Naive thymus-derived CD8-positive, alpha-beta T cell (primary cell): ENCODE data around the gene JAZF1. TPM values are rescaled to one million over a fixed set of nuclear protein-coding genes. Genes with fewer than 3 reads are reported as not detected.
A peak's percentile ranks its signal among the peaks of the same experiment; 100 is the strongest.

Source experiments
- ATAC-seq, 2 donors: fragments of 150-1000 bp; cut with Tn5 transposase in 1 of 2; sonication (Bioruptor Pico), chemical (Tn5 transposase) in 1 of 2; 1 replicate in 1 of 2; 2 replicates in 1 of 2; pipeline ENCODE4 v1.10.0; 2021; ENCODE audit warnings: mild to moderate bottlenecking in 2 of 2, moderate library complexity in 2 of 2
- POLR2A ChIA-PET: fragments of 350-600 bp; sonication (Branson Sonifier 250); formaldehyde crosslinking; loops from one replicate; lab custom pipeline; 2021; ENCODE audit warnings: antibody characterized with exemption; lab: Charles Lee
- DNase-seq, 10 donors: peaks; one replicate each; pipeline versions ENCODE4 v3.0.0 to v3.0.0-alpha.2; 2020 to 2022
- H3K27ac Mint-ChIP-seq, 10 donors: one replicate each; pipeline ENCODE4 v1.8.0; 2020 to 2022; ENCODE audit warnings: mild to moderate bottlenecking in 10 of 10, mixed read lengths in 10 of 10, moderate library complexity in 4 of 10, inconsistent platforms in 1 of 10
- H3K27me3 Mint-ChIP-seq, 5 donors: one replicate each; pipeline ENCODE4 v1.8.0; 2021 to 2022; ENCODE audit warnings: mixed read lengths in 5 of 5
- H3K36me3 Mint-ChIP-seq, 3 donors: one replicate each; pipeline ENCODE4 v1.8.0; 2020 to 2022; ENCODE audit warnings: mixed read lengths in 3 of 3, mild to moderate bottlenecking in 2 of 3, inconsistent platforms in 1 of 3
- H3K4me1 Mint-ChIP-seq, 4 donors: one replicate each; pipeline ENCODE4 v1.8.0; 2021 to 2022; ENCODE audit warnings: mixed read lengths in 4 of 4
- H3K4me3 Mint-ChIP-seq, 10 donors: one replicate each; pipeline ENCODE4 v1.8.0; 2020 to 2022; ENCODE audit warnings: mild to moderate bottlenecking in 10 of 10, mixed read lengths in 10 of 10, moderate library complexity in 6 of 10, inconsistent platforms in 1 of 10
- H3K9me3 Mint-ChIP-seq, 9 donors: one replicate each; pipeline ENCODE4 v1.8.0; 2020 to 2022; ENCODE audit warnings: mixed read lengths in 9 of 9, mild to moderate bottlenecking in 3 of 9, inconsistent platforms in 1 of 9, moderate library complexity in 1 of 9
- polyA plus RNA-seq, 3 donors: library from polyadenylated mRNA; unstranded; fragments of 300-500 nt; fragmentation: Illumina TruSeq; gene quantifications; one replicate each; pipeline ENCODE4 v1.2.3, GENCODE V29; 2021
- total RNA-seq, 8 experiments: library from RNA in 2 of 8; stranded (reverse) in 2 of 8; gene quantifications; one replicate each; pipeline ENCODE4 v1.2.3 and lab custom pipeline; 2021 to 2026

JAZF1 gene
- total and polyA plus RNA-seq, 5 experiments from 2014 or later: 1.4 to 8.6 (median 3.6) TPM

- DNase-seq: no peak
- peaks cover 4 to 84% (median 12%) of the 10 kb centered on the region in 4 donors for H3K4me1 Mint-ChIP-seq
- no peak overlapping the region for H3K4me3 Mint-ChIP-seq
- POLR2A ChIA-PET: no interaction called here
- H3K9me3 Mint-ChIP-seq: peaks cover 16 to 45% (median 26%) of the 10 kb centered on the region in 9 donors
- no peak for ATAC-seq
- peaks cover 0 to 22% (median 16%) of the 10 kb centered on the region in 3 donors for H3K36me3 Mint-ChIP-seq
- H3K27me3 Mint-ChIP-seq: peaks cover 0 to 6% (median 4%) of the 10 kb centered on the region in 5 donors
- peak overlapping the region in 2 of 10 donors; percentile 1 to 2 for H3K27ac Mint-ChIP-seq
Observed at GRCh38 chr7:28205506-28205905, 24.9 kb upstream of the JAZF1 start.

DNA sequence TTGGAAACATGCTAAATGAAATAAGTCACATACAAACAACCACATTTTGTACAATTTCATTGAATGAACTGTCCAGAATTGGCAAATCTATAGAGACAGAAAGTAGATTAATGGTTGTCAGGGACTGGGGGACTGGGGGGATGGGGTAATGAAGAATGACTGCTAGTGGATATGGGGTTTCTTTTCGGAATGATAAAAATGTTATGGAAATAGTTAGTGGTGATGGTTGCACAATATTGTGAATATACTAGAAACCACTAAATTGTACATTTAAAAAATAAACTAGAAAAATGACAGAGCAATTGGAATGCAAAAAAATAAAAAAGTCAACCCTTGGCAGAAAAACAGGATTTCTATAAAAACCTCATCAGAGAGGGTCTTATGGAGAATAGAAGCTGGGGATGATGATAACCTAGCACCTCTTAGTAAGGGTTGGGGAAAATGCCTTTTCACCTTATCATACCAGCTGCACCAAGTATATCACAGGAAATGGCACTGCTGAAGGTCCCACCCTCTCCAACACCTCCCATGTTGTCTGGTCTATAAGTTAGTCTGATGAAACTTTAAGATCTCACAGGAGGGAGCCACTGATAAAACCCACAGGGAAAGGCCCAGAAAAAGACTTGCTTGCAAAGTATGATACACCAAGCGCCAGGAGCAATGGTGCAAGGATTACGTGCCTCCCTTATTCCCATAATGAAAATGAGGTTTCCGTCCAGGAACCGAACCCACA, 23.1 kb upstream of the JAZF1 start:
- Mint-ChIP-seq H3K27me3 (peaks cover 0 to 6% (median 4%) of the 10 kb centered on the region in 5 donors), H3K4me3 (no peak overlapping the region), H3K4me1 (peaks cover 4 to 80% (median 12%) of the 10 kb centered on the region in 4 donors), H3K36me3 (peaks cover 0 to 22% (median 16%) of the 10 kb centered on the region in 3 donors), H3K9me3 (peaks cover 16 to 34% (median 24%) of the 10 kb centered on the region in 9 donors), H3K27ac (peak overlapping the region in 2 of 10 donors; percentile 0 to 69)
- ATAC-seq (no peak), DNase-seq (peak in 1 of 10 donors; percentile 17)
- POLR2A ChIA-PET: no interaction called here

- Mint-ChIP-seq H3K9me3 (peaks cover 8 to 19% (median 17%) of the 10 kb centered on the region in 9 donors), H3K4me3 (no peak overlapping the region), H3K36me3 (peaks cover 0 to 11% (median 9%) of the 10 kb centered on the region in 3 donors), H3K27me3 (peaks cover 0 to 9% (median 4%) of the 10 kb centered on the region in 5 donors), H3K27ac (no peak overlapping the region), H3K4me1 (peaks cover under 1 to 66% (median 5%) of the 10 kb centered on the region in 4 donors)
- no peak for DNase-seq
- POLR2A ChIA-PET: no interaction called here
- ATAC-seq: no peak
Observed at GRCh38 chr7:28202222-28202621, 21.6 kb upstream of the JAZF1 start.

DNA sequence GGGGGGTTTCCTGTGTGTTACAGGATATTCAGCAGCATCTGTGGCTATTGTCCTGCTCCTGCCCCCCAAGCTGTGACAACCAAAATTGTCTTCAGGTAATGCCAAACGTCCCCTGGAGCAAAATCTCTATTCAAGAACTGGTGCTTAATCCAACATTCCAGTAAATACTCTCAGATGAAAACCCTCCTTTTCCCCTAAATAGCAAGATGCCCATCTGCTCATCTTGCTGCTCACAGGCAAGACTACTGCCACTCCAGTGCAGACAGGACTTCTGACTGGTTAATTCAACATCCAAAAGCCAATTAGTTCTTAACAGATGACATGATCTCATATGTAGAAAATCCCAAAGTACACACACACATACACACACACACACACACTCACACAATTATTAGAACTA, 20.5 kb upstream of the JAZF1 start:
- Mint-ChIP-seq H3K27ac (no peak overlapping the region), H3K27me3 (peaks cover 0 to 9% (median 4%) of the 10 kb centered on the region in 5 donors), H3K4me3 (no peak overlapping the region), H3K4me1 (peaks cover 0 to 66% (median 0%) of the 10 kb centered on the region in 4 donors), H3K9me3 (peaks cover 0 to 8% (median 6%) of the 10 kb centered on the region in 9 donors), H3K36me3 (peaks cover 0 to under 1% (median 0%) of the 10 kb centered on the region in 3 donors)
- POLR2A ChIA-PET: no interaction called here
- ATAC-seq (no peak), DNase-seq (no peak)

GRCh38 chr7:28200598-28200997, 20.0 kb upstream of the JAZF1 start:
- POLR2A ChIA-PET: no interaction called here
- H3K4me1 Mint-ChIP-seq: peaks cover 0 to 70% (median 1%) of the 10 kb centered on the region in 4 donors
- no peaks in the 10 kb centered on the region for H3K36me3 Mint-ChIP-seq
- H3K27ac Mint-ChIP-seq: peak overlapping the region in 1 of 10 donors; percentile 78
- H3K27me3 Mint-ChIP-seq: peaks cover 0 to 9% (median 4%) of the 10 kb centered on the region in 5 donors
- peak overlapping the region in 2 of 10 donors; percentile 37 to 43 for H3K4me3 Mint-ChIP-seq
- ATAC-seq (no peak), DNase-seq (no peak)
- H3K9me3 Mint-ChIP-seq: peaks cover 0 to 6% (median 1%) of the 10 kb centered on the region in 9 donors

DNA sequence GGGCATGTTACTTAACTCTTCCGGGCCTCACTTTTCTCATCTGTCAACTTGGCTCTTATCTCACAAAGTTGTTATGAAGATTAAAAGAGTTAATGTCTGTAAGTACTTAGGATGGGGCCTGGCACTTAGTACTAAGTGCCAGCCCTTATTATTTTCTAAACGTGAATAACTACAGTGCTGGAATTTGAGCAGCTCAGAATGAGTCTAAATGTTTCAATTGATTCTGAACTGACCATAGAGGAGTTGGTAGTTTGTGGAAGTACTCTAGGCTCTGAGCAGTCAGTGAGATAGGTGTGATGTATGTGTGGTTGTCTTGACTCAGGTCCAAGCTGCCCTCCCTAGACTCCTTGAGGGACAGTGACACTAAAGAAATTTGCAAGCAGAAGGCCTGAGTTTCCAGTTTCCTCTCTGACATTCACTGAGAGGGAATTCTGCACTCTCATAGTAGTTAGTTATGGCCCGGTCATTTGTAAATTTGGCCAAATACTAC, 18.5 kb upstream of the JAZF1 start:
- POLR2A ChIA-PET: no interaction called here
- H3K4me3 Mint-ChIP-seq: no peak overlapping the region
- ATAC-seq: no peak
- H3K36me3 Mint-ChIP-seq: no peaks in the 10 kb centered on the region
- DNase-seq: no peak
- H3K27ac Mint-ChIP-seq: no peak overlapping the region
- H3K9me3 Mint-ChIP-seq: peaks cover 0 to 2% (median 0%) of the 10 kb centered on the region in 9 donors
- peaks cover 0 to 9% (median 4%) of the 10 kb centered on the region in 5 donors for H3K27me3 Mint-ChIP-seq
- H3K4me1 Mint-ChIP-seq: peaks cover 0 to 56% (median 1%) of the 10 kb centered on the region in 4 donors

GRCh38 chr7:28195910-28196620, 15.5 kb upstream of the JAZF1 start:
- peaks cover 0 to 39% (median 1%) of the 10 kb centered on the region in 4 donors for H3K4me1 Mint-ChIP-seq
- ATAC-seq (no peak), DNase-seq (no peak)
- H3K4me3 Mint-ChIP-seq: peak overlapping the region in 2 of 10 donors; percentile 16 to 41
- peaks cover 0 to 6% (median 1%) of the 10 kb centered on the region in 5 donors for H3K27me3 Mint-ChIP-seq
- H3K36me3 Mint-ChIP-seq: no peaks in the 10 kb centered on the region
- POLR2A ChIA-PET: no interaction called here
- peak overlapping the region in 2 of 10 donors; percentile 42 to 87 for H3K27ac Mint-ChIP-seq
- H3K9me3 Mint-ChIP-seq: no peaks in the 10 kb centered on the region

GRCh38 chr7:28192786-28193585, 12.4 kb upstream of the JAZF1 start:
- H3K4me3 Mint-ChIP-seq: no peak overlapping the region
- peaks cover 0 to 5% (median 2%) of the 10 kb centered on the region in 5 donors for H3K27me3 Mint-ChIP-seq
- no peak for ATAC-seq
- POLR2A ChIA-PET: no interaction called here
- no peak for DNase-seq
- H3K9me3 Mint-ChIP-seq: no peaks in the 10 kb centered on the region
- peak overlapping the region in 1 of 10 donors; percentile 47 for H3K27ac Mint-ChIP-seq
- H3K36me3 Mint-ChIP-seq: no peaks in the 10 kb centered on the region
- peaks cover 0 to 42% (median 6%) of the 10 kb centered on the region in 4 donors for H3K4me1 Mint-ChIP-seq

DNA sequence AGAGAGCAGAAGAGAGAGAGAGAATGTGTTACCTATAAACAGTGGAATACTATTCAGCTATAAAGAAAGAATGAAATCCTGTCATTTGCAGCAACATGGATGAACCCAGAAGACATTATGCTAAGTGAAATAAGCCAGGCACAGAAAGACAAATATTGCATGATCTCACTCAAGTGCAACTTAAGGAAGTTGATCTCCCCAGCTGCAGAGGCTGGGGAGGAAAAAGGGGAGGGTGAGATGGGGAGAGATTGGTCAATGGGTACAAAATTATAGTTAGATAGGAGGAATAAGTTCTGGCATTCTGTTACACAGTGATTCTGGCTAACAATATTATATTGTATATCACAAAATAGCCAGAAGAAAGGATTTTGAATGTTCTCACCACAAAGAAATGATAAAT, 11.2 kb upstream of the JAZF1 start:
- Mint-ChIP-seq H3K27ac (no peak overlapping the region), H3K27me3 (peaks cover 0 to 5% (median 0%) of the 10 kb centered on the region in 5 donors), H3K36me3 (no peaks in the 10 kb centered on the region), H3K4me3 (no peak overlapping the region), H3K4me1 (peaks cover 0 to 36% (median 6%) of the 10 kb centered on the region in 4 donors), H3K9me3 (no peaks in the 10 kb centered on the region)
- ATAC-seq (no peak), DNase-seq (no peak)
- POLR2A ChIA-PET: no interaction called here

GRCh38 chr7:28191184-28191583, 10.6 kb upstream of the JAZF1 start:
- H3K27ac Mint-ChIP-seq: no peak overlapping the region
- H3K4me1 Mint-ChIP-seq: peaks cover 0 to 31% (median 6%) of the 10 kb centered on the region in 4 donors
- H3K9me3 Mint-ChIP-seq: no peaks in the 10 kb centered on the region
- no peak overlapping the region for H3K4me3 Mint-ChIP-seq
- peaks cover 0 to 5% (median 0%) of the 10 kb centered on the region in 5 donors for H3K27me3 Mint-ChIP-seq
- ATAC-seq: no peak
- no peaks in the 10 kb centered on the region for H3K36me3 Mint-ChIP-seq
- DNase-seq: no peak
- POLR2A ChIA-PET: no interaction called here

- Mint-ChIP-seq H3K9me3 (no peaks in the 10 kb centered on the region), H3K4me3 (peak overlapping the region in 2 of 10 donors; percentile 18 to 38), H3K36me3 (no peaks in the 10 kb centered on the region), H3K4me1 (peaks cover 0 to 25% (median 5%) of the 10 kb centered on the region in 4 donors), H3K27ac (no peak overlapping the region), H3K27me3 (peaks cover 0 to 5% (median 0%) of the 10 kb centered on the region in 5 donors)
- ATAC-seq (no peak), DNase-seq (no peak)
- POLR2A ChIA-PET: no interaction called here
Observed at GRCh38 chr7:28190077-28190710, 9.6 kb upstream of the JAZF1 start.

GRCh38 chr7:28187012-28187411, 6.4 kb upstream of the JAZF1 start:
- H3K4me1 Mint-ChIP-seq: peaks cover 0 to 40% (median 5%) of the 10 kb centered on the region in 4 donors
- H3K9me3 Mint-ChIP-seq: no peaks in the 10 kb centered on the region
- no peaks in the 10 kb centered on the region for H3K36me3 Mint-ChIP-seq
- no peak for DNase-seq
- peaks cover 0 to 5% (median 0%) of the 10 kb centered on the region in 5 donors for H3K27me3 Mint-ChIP-seq
- no peak for ATAC-seq
- no peak overlapping the region for H3K27ac Mint-ChIP-seq
- no peak overlapping the region for H3K4me3 Mint-ChIP-seq
- POLR2A ChIA-PET: no interaction called here
